H54 (cell line): ENCODE data around the gene UBXN2A.
"Not testable (repeated sequence)": the region's sequence is repeated elsewhere in the genome, so short reads cannot be mapped to it uniquely, and the experiment has no call there.

Source experiments
- DNase-seq: peaks from one replicate; pipeline ENCODE4 v3.0.0; 2011; ENCODE audit warnings: low spot score, mixed read lengths; ENCODE audit not compliant: insufficient read length
- FAIRE-seq: peaks from 3 replicates; lab custom pipeline; 2011; peaks lifted over from hg19 to GRCh38; lab: Jason Lieb, UNC
- POLR2A ChIP-seq: IDR thresholded peaks from 2 replicates; pipeline ENCODE4 v1.6.1; 2011; ENCODE audit warnings: low read depth, mild to moderate bottlenecking, low read length

The UBXN2A gene

DNA sequence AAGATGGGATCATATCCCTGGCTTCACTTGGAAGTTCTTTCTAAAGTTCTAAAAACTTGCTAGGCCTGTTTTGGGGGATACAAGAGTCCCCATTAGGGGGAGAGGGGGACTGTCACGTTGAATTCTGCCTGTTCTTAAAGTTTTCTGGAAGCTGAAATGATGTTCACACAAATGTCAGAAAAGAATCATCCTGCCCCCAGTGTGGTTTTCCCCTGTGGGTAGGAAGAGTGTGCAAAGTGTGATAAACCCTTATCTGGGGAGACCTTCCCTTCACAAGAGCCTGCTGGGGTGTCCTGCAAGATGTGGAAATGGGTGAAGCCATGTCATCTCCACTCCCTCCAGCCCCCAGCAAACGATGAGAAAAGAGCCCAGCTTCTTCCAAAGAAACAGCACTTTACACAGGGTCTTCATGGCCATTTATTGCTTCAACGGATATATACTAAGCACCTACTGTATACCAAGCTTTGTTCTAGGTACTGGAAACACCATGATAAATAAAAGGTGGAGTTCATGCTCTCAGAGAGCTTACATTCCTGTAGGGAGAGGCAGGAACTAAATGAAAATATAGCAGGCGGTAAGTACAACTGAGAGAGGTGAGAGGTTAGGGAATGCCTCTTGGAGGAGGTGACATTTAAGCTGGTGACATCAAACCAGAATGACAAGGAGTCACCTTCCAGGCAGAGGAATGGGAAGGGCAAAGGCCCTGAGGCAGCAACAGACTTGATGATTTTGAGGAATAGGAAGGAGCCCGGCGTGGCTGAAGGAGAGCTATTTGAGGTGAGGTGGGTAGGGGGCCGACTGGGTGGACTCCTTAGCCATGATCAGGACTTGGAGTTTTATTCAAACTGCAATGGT is 71.2 kb downstream of the UBXN2A start:
- TF ChIP-seq POLR2A, result no peak
- no peak for DNase-seq
- no peak for FAIRE-seq

DNA sequence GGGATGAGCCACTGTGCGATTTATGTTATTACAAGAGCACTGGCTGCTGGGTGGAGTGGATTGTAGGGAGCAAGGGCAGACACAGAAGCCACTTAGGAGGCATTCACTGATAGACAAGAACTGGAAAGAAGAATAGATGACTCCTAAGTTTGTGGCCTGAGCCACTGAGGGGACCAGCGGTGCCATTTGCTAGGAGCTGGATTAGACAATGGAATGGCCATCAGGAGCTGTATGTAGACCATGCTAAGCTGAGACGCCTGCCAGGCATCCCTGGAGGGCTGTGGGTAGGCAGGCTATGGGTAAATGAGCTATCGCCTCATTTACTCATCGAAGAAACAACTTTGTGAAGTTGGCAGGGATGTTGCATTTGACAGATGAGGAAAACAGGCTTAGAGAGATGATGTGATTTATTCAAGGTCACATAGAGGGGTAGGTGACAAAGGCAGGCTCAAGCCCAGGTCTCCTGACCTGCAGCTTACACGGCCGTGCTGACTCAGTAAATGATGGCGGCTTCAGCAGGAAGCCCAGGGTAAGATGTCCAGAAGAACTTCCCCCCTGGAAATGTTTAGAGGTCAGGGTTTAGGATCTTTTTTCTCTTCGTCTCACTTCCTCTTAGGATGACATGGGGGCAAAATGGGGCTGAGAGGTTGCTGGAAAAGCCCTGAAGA is 72.4 kb downstream of the UBXN2A start:
- TF ChIP-seq POLR2A, result no peak
- no peak for DNase-seq
- no peak for FAIRE-seq

DNA sequence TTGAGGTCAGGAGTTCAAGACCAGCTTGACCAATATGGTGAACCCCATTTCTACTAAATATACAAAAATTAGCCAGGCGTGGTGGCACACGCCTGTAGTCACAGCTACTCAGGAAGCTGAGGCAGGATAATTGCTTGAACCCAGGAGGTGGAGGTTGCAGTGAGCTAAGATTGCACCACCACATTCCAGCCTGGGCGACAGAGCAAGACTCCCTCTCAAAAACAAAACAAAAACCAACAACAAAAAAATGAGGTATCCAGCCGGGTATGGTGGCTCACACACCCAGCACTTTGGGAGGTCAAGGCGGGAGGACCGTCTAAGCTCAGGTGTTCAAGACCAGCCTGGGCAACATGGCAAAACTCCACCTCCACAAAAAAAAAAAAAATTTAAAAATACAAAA is 74.6 kb downstream of the UBXN2A start:
- not testable (repeated sequence) for FAIRE-seq, DNase-seq

DNA sequence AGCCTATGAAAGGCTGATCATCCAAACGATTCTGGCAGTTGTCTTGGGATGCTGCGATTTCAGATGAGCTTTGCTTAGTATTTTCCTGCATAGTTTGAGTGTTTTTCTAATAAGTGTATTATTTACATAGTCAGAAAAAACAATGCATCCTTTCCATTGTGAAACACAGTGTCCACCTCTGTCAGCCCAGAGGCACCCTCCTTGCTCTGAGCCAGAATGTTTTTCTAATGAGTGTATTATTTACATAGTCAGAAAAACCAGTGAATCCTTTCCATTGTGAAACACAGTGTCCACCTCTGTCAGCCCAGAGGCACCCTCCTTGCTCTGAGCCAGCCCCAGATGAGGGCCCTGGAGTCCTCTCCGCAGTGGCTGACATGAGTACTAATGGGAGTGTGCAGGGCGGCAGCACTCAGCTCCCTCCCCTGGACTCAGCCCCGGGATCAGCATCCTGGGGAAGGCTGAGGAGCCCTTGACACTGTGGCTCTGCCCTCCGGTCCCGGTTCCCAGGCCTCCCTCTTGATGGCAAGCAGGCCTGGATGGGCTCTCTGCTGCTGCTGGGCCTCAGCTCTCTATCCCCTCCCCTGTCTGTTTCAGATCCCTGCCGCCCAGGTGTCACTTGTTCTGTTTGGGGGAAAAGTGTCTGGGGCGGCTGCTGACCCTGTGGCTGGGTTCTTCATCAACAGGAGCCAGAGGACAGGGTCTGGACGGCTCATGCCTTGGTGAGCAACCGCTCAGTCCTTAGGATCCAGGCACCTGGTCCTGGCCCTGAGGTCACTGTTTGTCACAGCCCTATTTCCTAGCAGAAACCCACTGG is 75.5 kb downstream of the UBXN2A start:
- TF ChIP-seq POLR2A, result no peak; the same call in 1 of the 2 replicates
- FAIRE-seq, result peak; percentile 94

DNA sequence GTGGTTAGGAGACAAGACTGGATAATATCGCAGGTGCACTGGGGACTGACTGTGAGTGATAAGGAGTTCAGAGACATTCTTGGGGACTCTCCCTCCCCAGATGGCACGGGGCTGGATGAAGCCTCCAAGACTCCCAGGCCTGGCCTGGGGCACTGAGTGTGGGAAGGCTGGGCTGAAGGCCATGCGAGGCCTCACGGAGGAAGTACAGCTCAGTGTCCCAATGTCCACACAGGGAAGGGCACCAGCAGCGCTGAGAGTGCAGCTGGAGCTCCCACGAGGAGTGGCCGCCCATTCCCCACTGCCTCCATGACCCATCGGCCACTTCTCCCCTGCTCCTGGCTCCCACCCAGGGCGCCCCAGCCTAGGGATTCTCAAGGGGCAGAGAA is 76.1 kb downstream of the UBXN2A start:
- TF ChIP-seq POLR2A, result no peak
- no peak for DNase-seq
- no peak for FAIRE-seq

More for the DNA sequence above, 75.5 kb downstream of the UBXN2A start:
- peak; percentile 76 for DNase-seq

DNA sequence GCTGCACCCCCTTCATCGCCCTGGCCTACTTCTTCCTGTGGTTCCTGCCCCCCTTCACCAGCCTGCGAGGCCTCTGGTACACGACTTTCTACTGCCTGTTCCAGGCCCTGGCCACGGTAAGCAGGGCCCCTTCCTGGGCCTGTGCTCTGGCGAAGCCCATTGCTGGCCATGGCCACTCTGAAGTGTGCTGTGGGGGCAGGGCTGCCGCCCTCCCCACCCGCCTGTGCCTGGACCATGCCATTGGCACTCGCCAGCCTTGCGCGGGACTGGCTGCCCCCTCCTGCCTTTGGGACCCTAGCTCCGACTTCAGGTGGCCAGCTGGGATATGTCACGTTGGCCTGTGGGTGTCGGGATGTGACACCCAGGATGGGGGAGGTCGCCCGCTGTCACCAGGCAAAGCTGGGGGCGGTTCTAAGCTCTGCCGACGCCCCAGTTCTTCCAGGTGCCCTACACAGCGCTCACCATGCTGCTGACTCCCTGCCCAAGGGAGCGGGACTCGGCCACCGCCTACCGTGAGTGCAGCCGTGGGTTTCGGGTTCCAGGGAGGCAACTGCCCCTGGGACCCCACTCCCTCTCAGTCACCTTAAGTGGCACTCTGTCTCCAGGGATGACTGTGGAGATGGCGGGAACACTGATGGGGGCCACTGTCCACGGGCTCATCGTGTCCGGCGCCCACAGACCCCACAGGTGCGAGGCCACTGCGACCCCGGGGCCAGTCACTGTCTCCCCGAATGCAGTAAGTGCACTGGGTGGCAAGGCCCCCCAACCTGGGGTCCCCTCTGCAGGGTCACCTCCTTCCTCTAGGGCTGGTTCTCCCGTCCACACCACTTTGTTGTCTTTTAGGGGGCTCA is 76.8 kb downstream of the UBXN2A start:
- no peak for DNase-seq
- no peak for TF ChIP-seq POLR2A
- FAIRE-seq, result no peak

DNA sequence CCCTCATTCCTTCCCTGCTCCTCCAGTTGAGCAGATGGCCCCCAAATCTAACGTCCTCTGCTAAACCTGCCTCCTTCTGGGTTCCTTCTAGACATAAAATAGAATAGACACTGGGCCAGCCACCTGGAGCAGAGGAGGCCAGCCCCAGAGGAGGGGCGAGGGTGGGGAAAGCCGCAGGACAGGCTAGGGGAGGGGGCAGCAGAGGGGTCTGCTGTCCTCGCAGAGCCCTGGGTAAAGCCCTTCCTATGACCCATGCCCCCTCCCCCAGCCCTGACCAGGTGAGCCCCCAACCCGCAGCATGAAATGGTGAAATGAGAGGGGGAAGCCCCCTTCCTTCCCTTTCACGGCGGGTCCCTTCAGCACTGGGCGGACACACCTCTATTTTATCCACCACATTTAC is 77.4 kb downstream of the UBXN2A start:
- FAIRE-seq, result no peak

DNA sequence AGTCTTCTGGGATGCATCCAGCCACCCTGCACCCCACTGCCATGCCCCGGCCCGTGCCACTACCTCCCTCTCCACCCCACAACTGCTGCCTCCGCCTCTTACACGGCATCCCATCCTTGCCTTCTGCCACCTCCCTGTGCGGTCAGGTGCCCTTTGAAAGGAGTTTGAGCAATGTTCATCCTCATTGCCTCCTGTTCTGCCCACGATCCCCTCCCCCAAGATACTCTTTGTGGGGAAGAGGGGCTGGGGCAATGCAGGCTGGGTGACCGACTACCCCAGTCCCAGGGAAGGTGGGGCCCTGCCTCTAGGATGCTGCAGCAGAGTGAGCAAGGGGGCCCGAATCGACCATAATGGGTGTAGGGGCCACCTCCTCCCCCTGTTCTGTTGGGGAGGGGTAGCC is 78.0 kb downstream of the UBXN2A start:
- DNase-seq (no peak), FAIRE-seq (no peak)
- no peak for TF ChIP-seq POLR2A

More for the DNA sequence above, 77.4 kb downstream of the UBXN2A start:
- no peak for DNase-seq
- TF ChIP-seq POLR2A, result no peak

DNA sequence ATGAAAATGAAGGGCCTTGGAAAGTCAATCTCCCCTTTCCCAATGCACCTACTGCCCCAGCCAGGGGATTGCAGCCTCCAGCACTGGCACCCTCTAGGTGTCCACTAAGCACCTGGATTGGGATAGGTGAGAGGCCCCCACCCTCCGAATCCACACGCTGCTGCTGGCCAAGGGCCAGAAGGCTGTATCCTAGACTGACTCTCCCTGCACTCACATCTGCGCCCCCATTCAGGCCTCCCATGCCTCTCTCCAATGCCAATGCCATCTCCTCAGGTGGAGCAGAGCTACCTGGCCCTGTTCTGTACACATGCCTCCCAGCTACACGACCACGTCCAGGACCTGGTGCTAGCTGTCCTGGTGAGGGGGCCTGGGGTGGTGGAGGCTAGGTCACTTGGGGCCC is 79.5 kb downstream of the UBXN2A start:
- no peak for FAIRE-seq
- no peak for DNase-seq
- no peak for TF ChIP-seq POLR2A

DNA sequence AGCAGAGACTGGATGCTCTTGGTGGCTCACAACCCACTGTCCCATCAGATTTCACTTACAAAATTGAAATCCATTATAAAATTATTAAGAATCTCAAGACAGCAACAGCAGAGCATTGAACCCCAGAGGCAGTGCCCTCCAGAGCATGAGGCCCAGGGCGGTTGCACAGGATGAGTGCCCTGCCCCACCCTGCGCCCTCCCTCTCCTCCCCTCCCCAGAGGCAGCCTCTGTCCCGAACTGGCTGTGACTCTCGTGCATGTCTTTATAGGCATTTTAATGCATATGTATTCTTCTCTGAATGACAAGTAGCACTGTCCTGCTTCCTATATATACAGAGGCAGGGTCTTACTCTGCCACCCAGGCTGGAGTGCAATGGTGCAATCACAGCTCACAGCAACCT is 80.0 kb downstream of the UBXN2A start:
- no peak for TF ChIP-seq POLR2A
- no peak for FAIRE-seq
- no peak for DNase-seq

DNA sequence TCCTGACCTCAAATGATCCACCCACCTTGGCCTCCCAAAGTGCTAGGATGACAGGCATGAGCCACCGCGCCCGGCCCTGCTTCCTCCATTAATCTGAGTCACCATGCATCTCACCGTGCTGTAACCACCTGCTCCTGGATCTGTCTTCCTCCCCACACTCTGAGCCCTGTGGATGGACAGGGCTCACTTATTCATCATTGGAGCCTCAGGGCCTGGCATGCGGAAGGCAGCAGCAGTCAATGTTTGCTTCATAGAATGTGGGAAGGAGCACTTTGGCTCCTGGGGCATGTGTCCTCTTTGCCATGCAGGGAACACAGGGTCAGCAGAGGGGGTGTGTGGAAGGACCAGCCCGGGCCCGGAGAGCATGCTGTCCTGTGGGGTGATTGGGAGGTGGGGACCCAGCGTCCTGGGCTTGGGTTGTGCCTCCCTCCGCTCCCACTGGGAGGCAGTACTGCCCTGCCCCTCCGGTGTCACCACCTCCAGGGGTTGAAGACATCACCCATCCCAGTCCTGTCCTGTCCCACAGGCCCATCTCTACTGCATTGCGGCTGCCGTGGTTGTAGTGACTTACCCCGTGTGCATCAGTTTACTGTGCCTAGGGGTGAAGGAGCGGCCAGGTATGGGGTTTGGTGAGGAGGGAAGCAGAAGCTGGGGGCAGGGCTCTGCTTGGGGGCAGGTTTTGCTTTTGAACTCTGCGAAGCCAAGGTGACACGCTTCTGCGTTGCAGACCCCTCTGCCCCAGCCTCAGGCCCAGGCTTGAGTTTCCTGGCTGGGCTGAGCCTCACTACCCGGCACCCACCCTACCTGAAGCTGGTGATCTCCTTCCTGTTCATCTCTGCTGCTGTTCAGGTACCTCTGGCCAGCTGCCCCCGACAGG is 81.1 kb downstream of the UBXN2A start:
- DNase-seq (no peak), FAIRE-seq (no peak)
- TF ChIP-seq POLR2A, result no peak

DNA sequence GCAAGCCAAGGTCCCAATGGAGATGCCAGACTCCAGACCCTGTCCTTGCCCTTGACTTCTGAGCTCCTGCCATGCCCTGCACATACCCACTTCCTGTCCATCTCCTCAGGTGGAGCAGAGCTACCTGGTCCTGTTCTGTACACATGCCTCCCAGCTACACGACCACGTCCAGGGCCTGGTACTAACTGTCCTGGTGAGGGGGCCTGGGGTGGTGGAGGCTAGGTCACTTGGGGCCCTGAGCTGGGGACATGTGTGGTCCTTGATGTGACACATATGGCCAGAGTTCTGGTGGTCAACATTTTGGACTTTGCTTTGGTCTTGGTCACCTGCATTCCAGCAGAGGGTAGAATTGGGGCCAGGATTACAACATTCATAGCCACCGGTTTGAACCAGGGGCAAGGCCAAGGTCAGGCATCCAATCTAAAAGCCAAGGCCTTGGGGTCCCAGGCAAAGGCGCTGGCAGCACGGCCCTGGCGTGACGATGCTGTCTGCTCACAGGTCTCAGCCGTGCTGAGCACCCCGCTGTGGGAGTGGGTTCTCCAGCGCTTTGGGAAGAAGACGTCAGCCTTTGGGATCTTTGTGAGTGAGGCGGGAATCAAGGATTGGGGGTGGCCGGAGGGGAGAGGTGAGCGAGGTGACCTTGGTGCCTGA is 82.2 kb downstream of the UBXN2A start:
- TF ChIP-seq POLR2A, result no peak
- DNase-seq (no peak), FAIRE-seq (no peak)
